ENCODE results near the gene PNCK. TPM values are rescaled to one million over a fixed set of nuclear protein-coding genes. Genes with fewer than 3 reads are reported as not detected.

The PNCK gene
- polyA plus RNA-seq, 3 donors, result 4.8 to 7.0 (median 5.6) TPM

GRCh38 chrX:153667281-153667955, 6.2 kb downstream of the PNCK start:
- DNase-seq (ENCODE audit: low read depth in 3 of 3, low spot score in 2 of 3), result no peak

GRCh38 chrX:153665726-153666306, 7.8 kb downstream of the PNCK start:
- no peak for DNase-seq (ENCODE audit: low read depth in 3 of 3, low spot score in 2 of 3)

- no peak for DNase-seq (ENCODE audit: low read depth in 3 of 3, low spot score in 2 of 3)
Observed at GRCh38 chrX:153662266-153662665, 11.3 kb downstream of the PNCK start.

- DNase-seq (ENCODE audit: low read depth in 3 of 3, low spot score in 2 of 3), result no peak
Observed at GRCh38 chrX:153659268-153659667, 14.3 kb downstream of the PNCK start.

- no peak for DNase-seq (ENCODE audit: low read depth in 3 of 3, low spot score in 2 of 3)
Observed at GRCh38 chrX:153657161-153657560, 16.5 kb downstream of the PNCK start.

GRCh38 chrX:153653556-153653955, 20.1 kb downstream of the PNCK start:
- no peak for DNase-seq (ENCODE audit: low read depth in 3 of 3, low spot score in 2 of 3)

GRCh38 chrX:153651540-153652079, 22.0 kb downstream of the PNCK start:
- DNase-seq (ENCODE audit: low read depth in 3 of 3, low spot score in 2 of 3), result no peak

GRCh38 chrX:153650959-153651358, 22.7 kb downstream of the PNCK start:
- DNase-seq (ENCODE audit: low read depth in 3 of 3, low spot score in 2 of 3), result no peak

GRCh38 chrX:153649915-153650782, 23.5 kb downstream of the PNCK start:
- DNase-seq (ENCODE audit: low read depth in 3 of 3, low spot score in 2 of 3), result no peak

- no peak for DNase-seq (ENCODE audit: low read depth in 3 of 3, low spot score in 2 of 3)
Observed at GRCh38 chrX:153649178-153649914, 24.3 kb downstream of the PNCK start.

- no peak for DNase-seq (ENCODE audit: low read depth in 3 of 3, low spot score in 2 of 3)
Observed at GRCh38 chrX:153648358-153649177, 25.0 kb downstream of the PNCK start.

- no peak for DNase-seq (ENCODE audit: low read depth in 3 of 3, low spot score in 2 of 3)
Observed at GRCh38 chrX:153647461-153648357, 25.9 kb downstream of the PNCK start.

GRCh38 chrX:153646620-153647373, 26.8 kb downstream of the PNCK start, which contains the start of gene DUSP9:
Gene DUSP9, plus strand, starts transcription at chrX:153647203. Its CDS starts 751 bp downstream, at chrX:153647954.
- no peak for DNase-seq (ENCODE audit: low read depth in 3 of 3, low spot score in 2 of 3)

GRCh38 chrX:153645921-153646488, 27.6 kb downstream of the PNCK start:
- DNase-seq (ENCODE audit: low read depth in 3 of 3, low spot score in 2 of 3), result no peak

GRCh38 chrX:153645151-153645550, 28.5 kb downstream of the PNCK start:
- no peak for DNase-seq (ENCODE audit: low read depth in 3 of 3, low spot score in 2 of 3)

GRCh38 chrX:153644356-153645125, 29.1 kb downstream of the PNCK start:
- no peak for DNase-seq (ENCODE audit: low read depth in 3 of 3, low spot score in 2 of 3)

Data from right renal cortex interstitium (tissue), 3 donors.